Activated gamma-delta T cell treated with Interleukin-2 at 50 U/mL for 16 hours (primary cell): Measurements from ENCODE around the gene HEPACAM.
"Not testable (repeated sequence)": the region's sequence is repeated elsewhere in the genome, so short reads cannot be mapped to it uniquely, and the experiment has no call there.

Experiments used
- DNase-seq: peaks from one replicate; pipeline ENCODE4 v3.0.0-alpha.2; 2020

HEPACAM gene

GRCh38 chr11:124935548-124936514, at the start of gene HEPACAM:
Gene HEPACAM, minus strand, starts transcription at chr11:124936047. Its CDS starts 41 bp downstream, at chr11:124936006.
- no peak for DNase-seq

- DNase-seq = no peak
These were observed 48.6 kb upstream of the HEPACAM start for GRCh38 chr11:124984512-124984854.

GRCh38 chr11:124983674-124984511, 48.0 kb upstream of the HEPACAM start:
- DNase-seq = no peak

GRCh38 chr11:124982043-124982442, 46.2 kb upstream of the HEPACAM start:
- DNase-seq = no peak

GRCh38 chr11:124978316-124978715, 42.5 kb upstream of the HEPACAM start:
- DNase-seq = no peak

- no peak for DNase-seq
These were observed 41.2 kb upstream of the HEPACAM start for GRCh38 chr11:124977006-124977405.

- no peak for DNase-seq
These were observed 40.7 kb upstream of the HEPACAM start for GRCh38 chr11:124976531-124976930.

GRCh38 chr11:124971810-124972209, 36.0 kb upstream of the HEPACAM start:
- DNase-seq = no peak

GRCh38 chr11:124970925-124971324, 35.1 kb upstream of the HEPACAM start:
- DNase-seq = no peak

- not testable (repeated sequence) for DNase-seq
These were observed 32.4 kb upstream of the HEPACAM start for GRCh38 chr11:124968197-124968596.

GRCh38 chr11:124961972-124962609, 26.2 kb upstream of the HEPACAM start:
- DNase-seq = peak; percentile 29

GRCh38 chr11:124955035-124955434, 19.2 kb upstream of the HEPACAM start:
- DNase-seq = no peak

- DNase-seq = no peak
These were observed 18.7 kb upstream of the HEPACAM start for GRCh38 chr11:124954590-124954955.

- peak; percentile 96 for DNase-seq
These were observed 18.1 kb upstream of the HEPACAM start, which contains the start of gene CCDC15 for GRCh38 chr11:124953753-124954589. Gene CCDC15, plus strand, starts transcription at chr11:124954202. Its CDS starts 531 bp downstream, at chr11:124954733.

- no peak for DNase-seq
These were observed 15.5 kb upstream of the HEPACAM start for GRCh38 chr11:124951341-124951740.

GRCh38 chr11:124950601-124951330, 14.9 kb upstream of the HEPACAM start:
- no peak for DNase-seq

GRCh38 chr11:124946735-124947141, 10.9 kb upstream of the HEPACAM start:
- no peak for DNase-seq

- DNase-seq = no peak
These were observed 10.0 kb upstream of the HEPACAM start for GRCh38 chr11:124945826-124946225.

GRCh38 chr11:124944565-124944964, 8.7 kb upstream of the HEPACAM start:
- no peak for DNase-seq

- no peak for DNase-seq
These were observed 7.9 kb upstream of the HEPACAM start for GRCh38 chr11:124943741-124944140.

GRCh38 chr11:124943254-124943616, 7.4 kb upstream of the HEPACAM start:
- no peak for DNase-seq
